ENCODE results near the gene MSRB2. TPM values are rescaled to one million over a fixed set of nuclear protein-coding genes. Genes with fewer than 3 reads are reported as not detected.

The MSRB2 gene
- total RNA-seq, 4 donors from 2014 or later, result 15.4 to 49.6 (median 30.7) TPM

GRCh38 chr10:23116486-23117205, 21.3 kb downstream of the MSRB2 start:
- DNase-seq, result no peak
- H3K9me3 ChIP-seq, result no peaks in the 10 kb centered on the region
- H3K4me1 ChIP-seq, result peaks cover 45 to 54% of the 10 kb centered on the region in 2 donors
- H3K4me3 ChIP-seq (replicated peaks in 1 of 3), result no peak overlapping the region
- TF ChIP-seq POLR2A (IDR thresholded peaks at IDR 0.05) (no peak), CTCF (IDR thresholded peaks at IDR 0.05) (no peak)
- no peak overlapping the region for H3K27ac ChIP-seq
- H3K36me3 ChIP-seq, result peaks cover 3 to 16% of the 10 kb centered on the region in 2 donors
- intact Hi-C loops (cut with DNase I), result no loop called here
- 53 to 65% methylated on average over 4 of the region's 4 CpGs for WGBS, 2 donors
- no peaks in the 10 kb centered on the region for H3K27me3 ChIP-seq

GRCh38 chr10:23120001-23120934, 24.9 kb downstream of the MSRB2 start:
- Histone ChIP-seq H3K27ac (no peak overlapping the region), H3K9me3 (no peaks in the 10 kb centered on the region), H3K27me3 (no peaks in the 10 kb centered on the region), H3K36me3 (peaks cover 3 to 16% of the 10 kb centered on the region in 2 donors), H3K4me1 (peaks cover 20 to 25% of the 10 kb centered on the region in 2 donors), H3K4me3 (replicated peaks in 1 of 3) (no peak overlapping the region)
- no peak for DNase-seq
- TF ChIP-seq POLR2A (IDR thresholded peaks at IDR 0.05), result no peak
- whole genome bisulfite sequencing, 2 donors, result 91 to 92% methylated on average over 11 of the region's 11 CpGs
- intact Hi-C loops (cut with DNase I), result no loop called here

- H3K4me3 ChIP-seq (replicated peaks in 1 of 3), result no peak overlapping the region
- H3K27me3 ChIP-seq, result no peaks in the 10 kb centered on the region
- intact Hi-C loops (cut with DNase I), result no loop called here
- 49 to 55% methylated on average over 5 of the region's 5 CpGs for WGBS, 2 donors
- no peak for TF ChIP-seq POLR2A (IDR thresholded peaks at IDR 0.05)
- no peak for TF ChIP-seq CTCF (IDR thresholded peaks at IDR 0.05)
- peaks cover 15 to 23% of the 10 kb centered on the region in 2 donors for H3K4me1 ChIP-seq
- H3K9me3 ChIP-seq, result no peaks in the 10 kb centered on the region
- no peak overlapping the region for H3K27ac ChIP-seq
- H3K36me3 ChIP-seq, result peaks cover 3 to 16% of the 10 kb centered on the region in 2 donors
- peak; percentile 40 to 56 for DNase-seq
Observed at GRCh38 chr10:23121135-23121534, 25.8 kb downstream of the MSRB2 start.

GRCh38 chr10:23136462-23136861, 41.1 kb downstream of the MSRB2 start:
- TF ChIP-seq CTCF (IDR thresholded peaks at IDR 0.05) (no peak), POLR2A (IDR thresholded peaks at IDR 0.05) (no peak)
- intact Hi-C loops (cut with DNase I), result no loop called here
- no peak overlapping the region for H3K4me3 ChIP-seq (replicated peaks in 1 of 3)
- no peaks in the 10 kb centered on the region for H3K36me3 ChIP-seq
- 94 to 95% methylated on average over 4 of the region's 4 CpGs for WGBS, 2 donors
- H3K27ac ChIP-seq, result no peak overlapping the region
- no peaks in the 10 kb centered on the region for H3K4me1 ChIP-seq
- no peak for DNase-seq
- no peaks in the 10 kb centered on the region for H3K27me3 ChIP-seq
- H3K9me3 ChIP-seq, result no peaks in the 10 kb centered on the region

GRCh38 chr10:23139677-23140076, 44.3 kb downstream of the MSRB2 start:
- WGBS, 2 donors, result 79 to 86% methylated on average over 1 of the region's 1 CpG
- intact Hi-C loops (cut with DNase I), result no loop called here
- Histone ChIP-seq H3K27ac (no peak overlapping the region), H3K36me3 (no peaks in the 10 kb centered on the region), H3K4me3 (replicated peaks in 1 of 3) (no peak overlapping the region), H3K27me3 (no peaks in the 10 kb centered on the region), H3K4me1 (no peaks in the 10 kb centered on the region), H3K9me3 (no peaks in the 10 kb centered on the region)
- DNase-seq, result no peak
- TF ChIP-seq CTCF (IDR thresholded peaks at IDR 0.05) (no peak), POLR2A (IDR thresholded peaks at IDR 0.05) (no peak)
